Measurements from ENCODE around the gene CAB39. TPM values are rescaled to one million over a fixed set of nuclear protein-coding genes. Genes with fewer than 3 reads are reported as not detected.
A peak's percentile ranks its signal among the peaks of the same experiment; 100 is the strongest.

CAB39 gene
- total RNA-seq, 1 experiment from 2014 or later = 52.5 TPM

- no TSS peak for BruUV-seq (replicated peaks)
- Histone ChIP-seq H3K4me3 (ENCODE audit: low read length) (no peak overlapping the region), H3K36me3 (ENCODE audit: low read depth, low read length) (peaks cover 15% of the 10 kb centered on the region), H2AFZ (ENCODE audit: low read length) (no peak overlapping the region), H3K79me2 (ENCODE audit: low read length) (peaks cover 96% of the 10 kb centered on the region), H4K20me1 (ENCODE audit: low read length) (peaks cover 23% of the 10 kb centered on the region), H3K4me2 (ENCODE audit: low read length) (no peak overlapping the region), H3K9me2 (replicated peaks; ENCODE audit: low read length) (no peaks in the 10 kb centered on the region), H3K4me1 (ENCODE audit: insufficient read depth, low read length) (peaks cover 31% of the 10 kb centered on the region), H3K27me3 (ENCODE audit: low read length) (no peaks in the 10 kb centered on the region), H3K9me3 (ENCODE audit: low read length) (no peaks in the 10 kb centered on the region), H3K27ac (ENCODE audit: low read length) (no peak overlapping the region), H3F3A (ENCODE audit: low read length, unreplicated experiment) (no peaks in the 10 kb centered on the region), H3K9ac (ENCODE audit: low read length) (no peak overlapping the region)
- ChIA-PET POLR2A (ENCODE audit: unreplicated experiment) (no interaction called here), CTCF (no interaction called here)
- intact Hi-C loops (cut with micrococcal nuclease) = no loop called here
- TF ChIP-seq EZH2 (IDR thresholded peaks at IDR 0.05; ENCODE audit: low read length, unreplicated experiment) = no peak
- no peak for TF ChIP-seq CTCF (conservative IDR thresholded peaks at IDR 0.05; ENCODE audit: low read depth, low read length)
- TF ChIP-seq EZH2phosphoT487 (IDR thresholded peaks at IDR 0.05; ENCODE audit: borderline replicate concordance, low read length) = no peak
- ATAC-seq (no peak), DNase-seq (no peak)
Observed at GRCh38 chr2:230749111-230749510, 36.5 kb downstream of the CAB39 start.

DNA sequence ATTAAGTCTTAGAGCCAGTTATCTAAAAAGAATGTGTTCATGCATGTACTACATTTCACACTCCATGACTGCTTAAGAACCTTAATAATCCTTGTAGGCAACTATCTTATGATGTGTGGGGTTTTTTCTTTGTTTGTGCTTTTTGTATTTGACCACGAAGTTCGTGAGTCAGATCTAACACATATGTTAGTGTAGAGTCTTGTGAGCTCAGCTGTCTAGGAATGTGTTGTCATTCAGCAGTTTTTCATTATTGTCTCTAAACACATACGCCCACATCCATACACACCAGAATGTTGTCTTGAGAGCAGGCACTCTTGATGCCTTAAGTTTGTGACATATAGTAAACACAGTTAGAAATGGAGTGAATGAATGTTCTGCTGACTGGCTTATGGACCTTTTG is 38.4 kb downstream of the CAB39 start:
- Histone ChIP-seq H2AFZ (ENCODE audit: low read length) (no peak overlapping the region), H3K27me3 (ENCODE audit: low read length) (no peaks in the 10 kb centered on the region), H3K9ac (ENCODE audit: low read length) (no peak overlapping the region), H3K4me3 (ENCODE audit: low read length) (no peak overlapping the region), H3K4me1 (ENCODE audit: insufficient read depth, low read length) (peaks cover 38% of the 10 kb centered on the region), H3K9me2 (replicated peaks; ENCODE audit: low read length) (no peaks in the 10 kb centered on the region), H4K20me1 (ENCODE audit: low read length) (peaks cover 23% of the 10 kb centered on the region), H3K79me2 (ENCODE audit: low read length) (peaks cover 96% of the 10 kb centered on the region), H3F3A (ENCODE audit: low read length, unreplicated experiment) (no peaks in the 10 kb centered on the region), H3K9me3 (ENCODE audit: low read length) (no peaks in the 10 kb centered on the region), H3K4me2 (ENCODE audit: low read length) (peak overlapping the region; percentile 24; the same call in 1 of the 2 replicates), H3K36me3 (ENCODE audit: low read depth, low read length) (peaks cover 13% of the 10 kb centered on the region), H3K27ac (ENCODE audit: low read length) (0 out of 2 replicates have a peak overlapping the region, but pooled peaks have one; percentile 1)
- BruUV-seq (replicated peaks) = no TSS peak
- CTCF ChIA-PET = no interaction called here
- ATAC-seq = peak; percentile 56
- intact Hi-C loops (cut with micrococcal nuclease) = no loop called here
- POLR2A ChIA-PET (ENCODE audit: unreplicated experiment) = interaction anchor here (0.6 kb wide), 1 partner anchor 310 kb away, joined by 10 read pairs; no protein-coding TSS in a partner anchor
- peak; percentile 68 for DNase-seq
- TF ChIP-seq CTCF (conservative IDR thresholded peaks at IDR 0.05; ENCODE audit: low read depth, low read length) (no peak), EZH2 (IDR thresholded peaks at IDR 0.05; ENCODE audit: low read length, unreplicated experiment) (no peak), EZH2phosphoT487 (IDR thresholded peaks at IDR 0.05; ENCODE audit: borderline replicate concordance, low read length) (no peak)

DNA sequence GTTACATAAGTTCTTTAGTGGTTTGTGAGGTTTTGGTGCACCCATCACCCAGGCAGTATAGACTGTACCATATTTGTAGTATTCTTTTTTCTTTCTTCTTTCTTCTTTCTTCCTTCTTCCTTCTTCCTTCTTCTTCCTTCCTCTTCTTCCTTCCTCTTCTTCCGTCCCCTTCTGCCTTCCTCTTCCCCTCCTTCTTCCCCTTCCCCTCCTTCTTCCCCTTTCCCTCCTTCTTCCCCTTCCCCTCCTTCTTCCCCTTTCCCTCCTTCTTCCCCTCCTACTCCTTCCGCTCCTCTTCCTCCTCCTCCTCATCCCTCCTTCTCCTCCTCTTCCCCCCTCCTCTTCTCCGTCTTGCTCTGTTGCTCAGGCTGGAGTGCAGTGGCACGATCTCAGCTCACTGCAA is 41.6 kb downstream of the CAB39 start:
- no peak overlapping the region for H3K4me2 ChIP-seq (ENCODE audit: low read length)
- CTCF ChIA-PET = no interaction called here
- ATAC-seq = no peak
- H4K20me1 ChIP-seq (ENCODE audit: low read length) = peaks cover 16% of the 10 kb centered on the region
- TF ChIP-seq EZH2phosphoT487 (IDR thresholded peaks at IDR 0.05; ENCODE audit: borderline replicate concordance, low read length) = no peak
- TF ChIP-seq EZH2 (IDR thresholded peaks at IDR 0.05; ENCODE audit: low read length, unreplicated experiment) = no peak
- no peak for TF ChIP-seq CTCF (conservative IDR thresholded peaks at IDR 0.05; ENCODE audit: low read depth, low read length)
- H3K9me3 ChIP-seq (ENCODE audit: low read length) = no peaks in the 10 kb centered on the region
- no peak overlapping the region for H3K9ac ChIP-seq (ENCODE audit: low read length)
- H3K79me2 ChIP-seq (ENCODE audit: low read length) = peaks cover 99% of the 10 kb centered on the region
- no peaks in the 10 kb centered on the region for H3F3A ChIP-seq (ENCODE audit: low read length, unreplicated experiment)
- no peaks in the 10 kb centered on the region for H3K27me3 ChIP-seq (ENCODE audit: low read length)
- BruUV-seq (replicated peaks) = no TSS peak
- POLR2A ChIA-PET (ENCODE audit: unreplicated experiment) = interaction anchor here (0.7 kb wide), 1 partner anchor 535 kb away, joined by 7 read pairs; no protein-coding TSS in a partner anchor
- H3K36me3 ChIP-seq (ENCODE audit: low read depth, low read length) = 0 out of 2 replicates have a peak, but pooled peaks cover 6% of the 10 kb centered on the region
- H3K4me1 ChIP-seq (ENCODE audit: insufficient read depth, low read length) = peaks cover 56% of the 10 kb centered on the region
- no peaks in the 10 kb centered on the region for H3K9me2 ChIP-seq (replicated peaks; ENCODE audit: low read length)
- H2AFZ ChIP-seq (ENCODE audit: low read length) = no peak overlapping the region
- DNase-seq = no peak
- no peak overlapping the region for H3K27ac ChIP-seq (ENCODE audit: low read length)
- intact Hi-C loops (cut with micrococcal nuclease) = no loop called here
- H3K4me3 ChIP-seq (ENCODE audit: low read length) = no peak overlapping the region

Measured in PC-3 (cell line).